Measurements from ENCODE around the gene DUSP12. TPM values are rescaled to one million over a fixed set of nuclear protein-coding genes. Genes with fewer than 3 reads are reported as not detected.

DUSP12 gene
- total and polyA plus RNA-seq, 9 of the 15 experiments (the other 6 are each of a cell fraction or from before 2014, with no cell fraction given): 10.4 to 81.4 (median 43.6) TPM

DNA sequence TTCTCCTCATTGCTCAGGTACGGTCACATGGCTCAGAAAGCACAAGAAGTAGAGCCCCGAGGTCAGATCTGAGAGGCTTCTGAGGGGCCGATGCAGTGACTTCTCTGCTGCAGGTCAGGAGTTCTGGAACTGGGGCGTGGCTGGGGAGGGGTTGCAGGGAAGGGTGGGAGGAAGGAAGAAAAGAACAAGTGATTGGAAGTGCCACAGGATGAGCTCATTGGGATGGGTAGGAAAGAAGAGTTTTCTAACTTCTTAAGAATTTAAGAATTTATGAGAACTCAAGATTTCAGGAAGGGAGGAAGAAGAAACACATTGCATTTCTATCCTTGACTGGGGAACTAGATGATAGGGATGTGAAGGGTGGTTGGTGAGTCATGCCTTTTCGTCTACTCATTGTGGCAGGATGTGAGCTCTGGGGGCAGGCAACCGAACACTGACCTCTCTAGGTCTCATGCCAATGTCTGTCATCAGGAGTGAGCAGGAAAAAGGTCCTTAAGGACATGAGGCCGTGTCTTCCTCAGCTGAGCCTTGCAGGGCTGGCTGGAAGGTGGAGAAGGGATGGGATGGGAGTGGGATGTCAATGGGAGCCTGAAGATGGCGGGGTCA, 27.7 kb upstream of the DUSP12 start (continued):
- TF ChIP-seq, protein P1, sequence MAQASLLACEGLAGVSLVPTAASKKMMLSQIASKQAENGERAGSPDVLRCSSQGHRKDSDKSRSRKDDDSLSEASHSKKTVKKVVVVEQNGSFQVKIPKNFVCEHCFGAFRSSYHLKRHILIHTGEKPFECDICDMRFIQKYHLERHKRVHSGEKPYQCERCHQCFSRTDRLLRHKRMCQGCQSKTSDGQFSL (CRISPR knock-in tag; IDR thresholded peaks at IDR 0.05): no peak
- TF ChIP-seq, protein P1 (tag; IDR thresholded peaks at IDR 0.05): no peak
- TF ChIP-seq, protein P2, sequence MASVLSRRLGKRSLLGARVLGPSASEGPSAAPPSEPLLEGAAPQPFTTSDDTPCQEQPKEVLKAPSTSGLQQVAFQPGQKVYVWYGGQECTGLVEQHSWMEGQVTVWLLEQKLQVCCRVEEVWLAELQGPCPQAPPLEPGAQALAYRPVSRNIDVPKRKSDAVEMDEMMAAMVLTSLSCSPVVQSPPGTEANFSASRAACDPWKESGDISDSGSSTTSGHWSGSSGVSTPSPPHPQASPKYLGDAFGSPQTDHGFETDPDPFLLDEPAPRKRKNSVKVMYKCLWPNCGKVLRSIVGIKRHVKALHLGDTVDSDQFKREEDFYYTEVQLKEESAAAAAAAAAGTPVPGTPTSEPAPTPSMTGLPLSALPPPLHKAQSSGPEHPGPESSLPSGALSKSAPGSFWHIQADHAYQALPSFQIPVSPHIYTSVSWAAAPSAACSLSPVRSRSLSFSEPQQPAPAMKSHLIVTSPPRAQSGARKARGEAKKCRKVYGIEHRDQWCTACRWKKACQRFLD (CRISPR knock-in tag; IDR thresholded peaks at IDR 0.05): peak; percentile 56; the same call in 1 of the 2 replicates
- TF ChIP-seq, protein P3, sequence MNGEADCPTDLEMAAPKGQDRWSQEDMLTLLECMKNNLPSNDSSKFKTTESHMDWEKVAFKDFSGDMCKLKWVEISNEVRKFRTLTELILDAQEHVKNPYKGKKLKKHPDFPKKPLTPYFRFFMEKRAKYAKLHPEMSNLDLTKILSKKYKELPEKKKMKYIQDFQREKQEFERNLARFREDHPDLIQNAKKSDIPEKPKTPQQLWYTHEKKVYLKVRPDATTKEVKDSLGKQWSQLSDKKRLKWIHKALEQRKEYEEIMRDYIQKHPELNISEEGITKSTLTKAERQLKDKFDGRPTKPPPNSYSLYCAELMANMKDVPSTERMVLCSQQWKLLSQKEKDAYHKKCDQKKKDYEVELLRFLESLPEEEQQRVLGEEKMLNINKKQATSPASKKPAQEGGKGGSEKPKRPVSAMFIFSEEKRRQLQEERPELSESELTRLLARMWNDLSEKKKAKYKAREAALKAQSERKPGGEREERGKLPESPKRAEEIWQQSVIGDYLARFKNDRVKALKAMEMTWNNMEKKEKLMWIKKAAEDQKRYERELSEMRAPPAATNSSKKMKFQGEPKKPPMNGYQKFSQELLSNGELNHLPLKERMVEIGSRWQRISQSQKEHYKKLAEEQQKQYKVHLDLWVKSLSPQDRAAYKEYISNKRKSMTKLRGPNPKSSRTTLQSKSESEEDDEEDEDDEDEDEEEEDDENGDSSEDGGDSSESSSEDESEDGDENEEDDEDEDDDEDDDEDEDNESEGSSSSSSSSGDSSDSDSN (IDR thresholded peaks at IDR 0.05; ENCODE audit: borderline replicate concordance in 1 of 2, low read depth in 2 of 2, low read length in 2 of 2): no peak
- TF ChIP-seq KLF1 (tag; IDR thresholded peaks at IDR 0.05) (no peak), ESRRA (IDR thresholded peaks at IDR 0.05; ENCODE audit: borderline replicate concordance, low read depth) (peak; percentile 55; the same call in 1 of the 2 replicates), ATF7 (IDR thresholded peaks at IDR 0.05) (peak; percentile 70; the same call in 1 of the 2 replicates), MYNN (IDR thresholded peaks at IDR 0.05) (peak; percentile 70), MYNN (CRISPR knock-in tag; IDR thresholded peaks at IDR 0.05) (no peak), CBFB (CRISPR knock-in tag; IDR thresholded peaks at IDR 0.05) (no peak), TAF7 (tag; IDR thresholded peaks at IDR 0.05) (no peak), CEBPG (CRISPR knock-in tag; IDR thresholded peaks at IDR 0.05) (no peak), CEBPG (tag; conservative IDR thresholded peaks at IDR 0.05 in 1 of 2, IDR thresholded peaks at IDR 0.05 in 1 of 2) (no peak), HNRNPL (IDR thresholded peaks at IDR 0.05; ENCODE audit: low read depth, low read length) (0 out of 2 replicates have a peak, but pooled peaks have one; percentile 40), ZNF23 (CRISPR knock-in tag; IDR thresholded peaks at IDR 0.05) (no peak)
- TF ChIP-seq, protein P4, sequence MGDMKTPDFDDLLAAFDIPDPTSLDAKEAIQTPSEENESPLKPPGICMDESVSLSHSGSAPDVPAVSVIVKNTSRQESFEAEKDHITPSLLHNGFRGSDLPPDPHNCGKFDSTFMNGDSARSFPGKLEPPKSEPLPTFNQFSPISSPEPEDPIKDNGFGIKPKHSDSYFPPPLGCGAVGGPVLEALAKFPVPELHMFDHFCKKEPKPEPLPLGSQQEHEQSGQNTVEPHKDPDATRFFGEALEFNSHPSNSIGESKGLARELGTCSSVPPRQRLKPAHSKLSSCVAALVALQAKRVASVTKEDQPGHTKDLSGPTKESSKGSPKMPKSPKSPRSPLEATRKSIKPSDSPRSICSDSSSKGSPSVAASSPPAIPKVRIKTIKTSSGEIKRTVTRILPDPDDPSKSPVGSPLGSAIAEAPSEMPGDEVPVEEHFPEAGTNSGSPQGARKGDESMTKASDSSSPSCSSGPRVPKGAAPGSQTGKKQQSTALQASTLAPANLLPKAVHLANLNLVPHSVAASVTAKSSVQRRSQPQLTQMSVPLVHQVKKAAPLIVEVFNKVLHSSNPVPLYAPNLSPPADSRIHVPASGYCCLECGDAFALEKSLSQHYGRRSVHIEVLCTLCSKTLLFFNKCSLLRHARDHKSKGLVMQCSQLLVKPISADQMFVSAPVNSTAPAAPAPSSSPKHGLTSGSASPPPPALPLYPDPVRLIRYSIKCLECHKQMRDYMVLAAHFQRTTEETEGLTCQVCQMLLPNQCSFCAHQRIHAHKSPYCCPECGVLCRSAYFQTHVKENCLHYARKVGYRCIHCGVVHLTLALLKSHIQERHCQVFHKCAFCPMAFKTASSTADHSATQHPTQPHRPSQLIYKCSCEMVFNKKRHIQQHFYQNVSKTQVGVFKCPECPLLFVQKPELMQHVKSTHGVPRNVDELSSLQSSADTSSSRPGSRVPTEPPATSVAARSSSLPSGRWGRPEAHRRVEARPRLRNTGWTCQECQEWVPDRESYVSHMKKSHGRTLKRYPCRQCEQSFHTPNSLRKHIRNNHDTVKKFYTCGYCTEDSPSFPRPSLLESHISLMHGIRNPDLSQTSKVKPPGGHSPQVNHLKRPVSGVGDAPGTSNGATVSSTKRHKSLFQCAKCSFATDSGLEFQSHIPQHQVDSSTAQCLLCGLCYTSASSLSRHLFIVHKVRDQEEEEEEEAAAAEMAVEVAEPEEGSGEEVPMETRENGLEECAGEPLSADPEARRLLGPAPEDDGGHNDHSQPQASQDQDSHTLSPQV (IDR thresholded peaks at IDR 0.05): peak; percentile 87
- TF ChIP-seq, protein P5, sequence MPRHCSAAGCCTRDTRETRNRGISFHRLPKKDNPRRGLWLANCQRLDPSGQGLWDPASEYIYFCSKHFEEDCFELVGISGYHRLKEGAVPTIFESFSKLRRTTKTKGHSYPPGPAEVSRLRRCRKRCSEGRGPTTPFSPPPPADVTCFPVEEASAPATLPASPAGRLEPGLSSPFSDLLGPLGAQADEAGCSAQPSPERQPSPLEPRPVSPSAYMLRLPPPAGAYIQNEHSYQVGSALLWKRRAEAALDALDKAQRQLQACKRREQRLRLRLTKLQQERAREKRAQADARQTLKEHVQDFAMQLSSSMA (CRISPR knock-in tag; IDR thresholded peaks at IDR 0.05): no peak
